GM18951 (cell line): Measurements from ENCODE around the gene LRRC23.

Source experiments
- POLR2A ChIP-seq: IDR thresholded peaks from 4 replicates; pipeline ENCODE4 v1.6.1; 2011; ENCODE audit warnings: mild to moderate bottlenecking; ENCODE audit not compliant: insufficient read length, insufficient read depth; ENCODE audit errors: extremely low read depth
- in situ Hi-C: fragments of 300-500 bp; cut with MboI; formaldehyde crosslinking; loops from one replicate; pipeline ENCODE4 v1.12.0; 2022; ENCODE audit warnings: low sequenced_read_pairs, mixed read lengths, inconsistent platforms; ENCODE audit not compliant: unreplicated experiment

The LRRC23 gene

GRCh38 chr12:6953442-6954315 is 49.1 kb downstream of the LRRC23 start:
- in situ Hi-C loops, result no loop called here
- peak; percentile 99 for TF ChIP-seq POLR2A

- peak; percentile 16 for TF ChIP-seq POLR2A
- in situ Hi-C loops, result no loop called here
These were observed 49.9 kb downstream of the LRRC23 start for GRCh38 chr12:6954316-6955107.

- peak; percentile 6 for TF ChIP-seq POLR2A
- in situ Hi-C loops, result no loop called here
These were observed 50.7 kb downstream of the LRRC23 start for GRCh38 chr12:6955108-6956020.

DNA sequence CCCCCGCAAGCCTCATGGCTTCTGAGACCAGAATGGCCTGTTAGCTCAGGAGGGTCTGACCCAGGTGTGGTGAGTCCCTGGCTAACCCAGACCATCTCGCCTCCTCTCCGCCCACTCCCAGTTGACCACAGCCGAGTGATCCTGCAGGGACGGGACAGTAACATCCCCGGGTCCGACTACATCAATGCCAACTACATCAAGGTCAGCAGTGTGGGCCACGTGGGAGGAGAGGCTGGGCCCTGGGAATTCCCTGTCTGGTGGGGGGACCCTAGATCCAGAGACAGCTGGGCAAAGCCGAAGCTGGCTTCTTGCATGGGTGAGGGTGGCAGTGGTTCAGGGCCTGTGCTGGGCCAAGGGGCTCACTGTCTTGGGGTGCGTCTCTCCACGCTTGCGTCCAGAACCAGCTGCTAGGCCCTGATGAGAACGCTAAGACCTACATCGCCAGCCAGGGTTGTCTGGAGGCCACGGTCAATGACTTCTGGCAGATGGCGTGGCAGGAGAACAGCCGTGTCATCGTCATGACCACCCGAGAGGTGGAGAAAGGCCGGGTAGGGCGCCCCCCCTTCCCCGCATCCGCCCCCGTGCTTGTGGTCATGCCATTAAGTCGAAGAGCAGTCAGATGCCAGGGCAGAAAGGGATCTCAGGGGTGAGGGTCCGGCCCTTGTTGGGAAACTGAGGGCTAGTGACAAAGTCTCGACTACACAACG is 51.6 kb downstream of the LRRC23 start:
- TF ChIP-seq POLR2A, result peak; percentile 33
- in situ Hi-C loops, result no loop called here

DNA sequence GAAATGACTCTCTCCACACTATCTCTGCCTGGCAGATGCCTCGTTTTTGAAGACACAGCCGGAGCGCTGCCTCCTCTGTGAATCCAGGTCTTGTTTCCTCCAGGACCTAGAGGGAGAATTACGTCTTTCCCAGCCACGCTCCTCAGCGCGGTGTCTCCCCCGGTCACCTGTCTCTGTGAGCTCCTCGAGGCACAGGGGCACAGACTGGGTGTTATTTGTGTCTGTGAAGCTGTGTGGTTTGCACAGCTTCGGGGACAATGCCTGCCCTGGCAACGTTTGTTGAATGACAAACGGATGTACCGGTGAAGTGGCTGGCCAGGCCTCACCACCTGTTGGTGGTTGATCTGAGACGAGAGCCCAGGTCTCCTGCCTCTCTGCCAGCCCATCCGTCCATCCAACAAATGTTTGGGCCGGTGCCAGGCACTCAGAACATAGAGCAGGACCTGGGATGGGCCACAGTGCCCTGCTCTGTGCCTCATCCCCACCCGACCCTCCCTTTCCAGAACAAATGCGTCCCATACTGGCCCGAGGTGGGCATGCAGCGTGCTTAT is 52.6 kb downstream of the LRRC23 start:
- in situ Hi-C loops, result no loop called here
- TF ChIP-seq POLR2A, result no peak

- in situ Hi-C loops, result no loop called here
These were observed 53.4 kb downstream of the LRRC23 start for GRCh38 chr12:6957741-6958608.

GRCh38 chr12:6958609-6959057 is 54.0 kb downstream of the LRRC23 start:
- no peak for TF ChIP-seq POLR2A
- in situ Hi-C loops, result no loop called here

More at GRCh38 chr12:6957741-6958608, 53.4 kb downstream of the LRRC23 start:
- TF ChIP-seq POLR2A, result no peak

- in situ Hi-C loops, result no loop called here
- peak; percentile 81 for TF ChIP-seq POLR2A
These were observed 54.6 kb downstream of the LRRC23 start for GRCh38 chr12:6959058-6959804.

GRCh38 chr12:6959805-6960592 is 55.4 kb downstream of the LRRC23 start:
- in situ Hi-C loops, result no loop called here
- TF ChIP-seq POLR2A, result no peak
